Left lung (tissue), 10 donors: ENCODE data around the gene AARS2. TPM values are rescaled to one million over a fixed set of nuclear protein-coding genes. Genes with fewer than 3 reads are reported as not detected.

Source experiments
- ATAC-seq: fragments of 200-7000 bp; cut with Tn5 transposase; one replicate; pipeline ENCODE4 v1.9.1; 2020; ENCODE audit warnings: moderate library complexity
- DNase-seq, 4 donors: peaks; one replicate each; pipeline ENCODE4 v3.0.0-alpha.2; 2013 to 2020
- H3K27ac ChIP-seq, 2 donors: fragments of 200-600 bp; sonication (generic) in 1 of 2; one replicate each; pipeline versions ENCODE4 v1.5.0 to v1.8.0; 2020 to 2021
- H3K27me3 ChIP-seq, 2 donors: fragments of 200-600 bp; sonication (generic) in 1 of 2; one replicate each; pipeline versions ENCODE4 v1.5.0 to v1.8.0; 2020 to 2021
- H3K36me3 ChIP-seq, 2 donors: fragments of 200-600 bp; sonication (generic) in 1 of 2; one replicate each; pipeline versions ENCODE4 v1.5.0 to v1.8.0; 2020 to 2021
- H3K4me1 ChIP-seq, 2 donors: fragments of 200-600 bp; one replicate each; pipeline ENCODE4 v1.8.0; 2021
- H3K4me3 ChIP-seq, 2 donors: fragments of 200-600 bp; sonication (generic) in 1 of 2; one replicate each; pipeline versions ENCODE4 v1.5.0 to v1.8.0; 2020 to 2021; ENCODE audit warnings: mild to moderate bottlenecking in 1 of 2
- H3K9me3 ChIP-seq, 2 donors: fragments of 200-600 bp; sonication (generic) in 1 of 2; one replicate each; pipeline versions ENCODE4 v1.5.0 to v1.8.0; 2020 to 2021
- CTCF ChIP-seq, 2 donors: fragments of 200-600 bp; sonication (generic) in 1 of 2; IDR thresholded peaks; one replicate each; pipeline versions ENCODE4 v1.5.0 to v1.8.0; 2021; ENCODE audit warnings: antibody characterized with exemption in 2 of 2
- intact Hi-C, 2 donors: fragments of 100-400 bp; cut with DNase I; formaldehyde crosslinking; loops; one replicate each; pipeline versions ENCODE4 v1.11.2 to v1.14.2; 2022
- polyA plus RNA-seq, 6 donors: library from polyadenylated mRNA; unstranded; fragments of 120-200 nt; gene quantifications; one replicate each; pipeline ENCODE4 v1.2.1, GENCODE V29; 2013; ENCODE audit not compliant: insufficient read length in 6 of 6
- total RNA-seq, 2 donors: library from RNA; stranded (reverse); fragmentation: NEBNext Ultra II Directional; extraction: Animal tissue kit (Norgen Biotek cat#: 25700); gene quantifications; one replicate each; pipeline ENCODE4 v1.2.1, GENCODE V29; 2021
- donor health status: DM: no; HTN: yes; CAD: no.
- donor health status: DM: no; HTN: no; CAD: no.

AARS2 gene
- total and polyA plus RNA-seq, 8 donors = 10.8 to 18.8 (median 16.2) TPM

- Histone ChIP-seq H3K4me3 (no peak overlapping the region), H3K36me3 (peaks cover 0 to 71% of the 10 kb centered on the region in 2 donors), H3K9me3 (no peaks in the 10 kb centered on the region), H3K27me3 (peaks cover 14 to 20% of the 10 kb centered on the region in 2 donors), H3K27ac (no peak overlapping the region), H3K4me1 (peaks cover 8 to 13% of the 10 kb centered on the region in 2 donors)
- intact Hi-C loops = no loop called here
- ATAC-seq (no peak), DNase-seq (no peak)
- no peak for TF ChIP-seq CTCF (IDR thresholded peaks at IDR 0.05)
Measured at GRCh38 chr6:44301782-44302564, 11.2 kb downstream of the AARS2 start.

- Histone ChIP-seq H3K4me1 (peaks cover 8 to 15% of the 10 kb centered on the region in 2 donors), H3K9me3 (no peaks in the 10 kb centered on the region), H3K4me3 (no peak overlapping the region), H3K27me3 (peaks cover 23 to 29% of the 10 kb centered on the region in 2 donors), H3K36me3 (peaks cover 0 to 62% of the 10 kb centered on the region in 2 donors), H3K27ac (no peak overlapping the region)
- intact Hi-C loops = no loop called here
- no peak for DNase-seq
- ATAC-seq = no peak
- no peak for TF ChIP-seq CTCF (IDR thresholded peaks at IDR 0.05)
Measured at GRCh38 chr6:44301106-44301505, 12.0 kb downstream of the AARS2 start.

GRCh38 chr6:44300292-44300823 lies 12.8 kb downstream of the AARS2 start:
- no peaks in the 10 kb centered on the region for H3K9me3 ChIP-seq
- TF ChIP-seq CTCF (IDR thresholded peaks at IDR 0.05) = no peak
- DNase-seq (no peak), ATAC-seq (no peak)
- H3K4me3 ChIP-seq = no peak overlapping the region
- H3K27ac ChIP-seq = no peak overlapping the region
- peaks cover 8 to 15% of the 10 kb centered on the region in 2 donors for H3K4me1 ChIP-seq
- H3K36me3 ChIP-seq = peaks cover 0 to 55% of the 10 kb centered on the region in 2 donors
- intact Hi-C loops = no loop called here
- peaks cover 27 to 36% of the 10 kb centered on the region in 2 donors for H3K27me3 ChIP-seq

- TF ChIP-seq CTCF (IDR thresholded peaks at IDR 0.05) = no peak
- Histone ChIP-seq H3K4me3 (no peak overlapping the region), H3K36me3 (peaks cover 0 to 40% of the 10 kb centered on the region in 2 donors), H3K9me3 (no peaks in the 10 kb centered on the region), H3K4me1 (peaks cover 8 to 15% of the 10 kb centered on the region in 2 donors), H3K27ac (no peak overlapping the region), H3K27me3 (peaks cover 33 to 51% of the 10 kb centered on the region in 2 donors)
- ATAC-seq (no peak), DNase-seq (no peak)
- intact Hi-C loops = no loop called here
Measured at GRCh38 chr6:44298864-44299263, 14.3 kb downstream of the AARS2 start.

- intact Hi-C loops = no loop called here
- Histone ChIP-seq H3K27me3 (peaks cover 33 to 58% of the 10 kb centered on the region in 2 donors), H3K4me3 (no peak overlapping the region), H3K36me3 (peaks cover 0 to 33% of the 10 kb centered on the region in 2 donors), H3K4me1 (peaks cover 8 to 15% of the 10 kb centered on the region in 2 donors), H3K27ac (no peak overlapping the region), H3K9me3 (no peaks in the 10 kb centered on the region)
- TF ChIP-seq CTCF (IDR thresholded peaks at IDR 0.05) = no peak
- ATAC-seq (no peak), DNase-seq (no peak)
Measured at GRCh38 chr6:44298055-44298803, 14.9 kb downstream of the AARS2 start.
